DMS114 treated with DMSO at 0.1 percent for 48 hours (cell line): ENCODE data around the gene C2CD5.

Experiments used
- DNase-seq: peaks from one replicate; lab custom pipeline; 2025; ENCODE audit not compliant: unreplicated experiment; lab: John Stamatoyannopoulos, UW

The C2CD5 gene

DNA sequence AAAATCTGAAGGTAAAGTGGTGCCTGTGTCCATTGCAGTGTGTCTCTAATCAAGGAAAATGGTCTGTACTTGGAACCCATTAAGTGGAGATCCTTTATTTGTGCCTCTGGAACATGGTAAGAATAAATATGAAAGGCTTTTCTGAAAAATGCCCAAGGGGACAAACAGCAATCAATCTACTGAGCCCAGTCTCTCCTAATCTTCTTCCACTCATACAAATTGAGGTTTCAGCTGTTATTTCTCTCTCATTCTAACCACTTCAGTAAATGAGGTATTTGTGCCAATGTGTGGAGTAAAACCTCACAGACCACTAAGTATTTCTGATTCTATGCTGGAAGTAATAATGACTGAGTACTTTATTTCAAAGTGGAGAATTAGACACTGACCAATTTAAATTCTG, 127.5 kb downstream of the C2CD5 start:
- no peak for DNase-seq

GRCh38 chr12:22415342-22416309, 128.7 kb downstream of the C2CD5 start:
- DNase-seq = no peak

GRCh38 chr12:22414742-22415141, 129.6 kb downstream of the C2CD5 start:
- no peak for DNase-seq

DNA sequence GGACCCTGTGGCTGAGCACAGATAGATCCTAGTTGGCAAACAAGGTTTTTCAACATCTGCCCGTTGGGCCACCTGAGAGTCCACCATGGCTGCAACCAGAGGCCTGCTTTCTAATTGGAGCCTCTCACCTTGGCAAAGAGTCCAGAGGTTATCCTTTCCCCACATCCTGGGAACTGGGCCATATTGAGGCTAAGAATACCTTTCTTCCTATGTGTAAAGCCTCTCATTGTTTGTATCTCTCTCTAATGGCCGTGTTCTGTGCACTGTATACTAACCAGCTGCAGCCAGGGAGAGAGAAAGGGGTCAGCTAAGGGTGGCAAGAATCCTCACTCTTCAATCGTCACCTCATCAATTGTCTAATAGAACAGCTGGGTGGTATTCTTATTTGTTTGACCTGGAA, 130.8 kb downstream of the C2CD5 start:
- no peak for DNase-seq

GRCh38 chr12:22412581-22412980, 131.8 kb downstream of the C2CD5 start:
- DNase-seq = no peak

GRCh38 chr12:22410486-22410885, 133.9 kb downstream of the C2CD5 start:
- no peak for DNase-seq

GRCh38 chr12:22409377-22410164, 134.8 kb downstream of the C2CD5 start:
- DNase-seq = no peak

DNA sequence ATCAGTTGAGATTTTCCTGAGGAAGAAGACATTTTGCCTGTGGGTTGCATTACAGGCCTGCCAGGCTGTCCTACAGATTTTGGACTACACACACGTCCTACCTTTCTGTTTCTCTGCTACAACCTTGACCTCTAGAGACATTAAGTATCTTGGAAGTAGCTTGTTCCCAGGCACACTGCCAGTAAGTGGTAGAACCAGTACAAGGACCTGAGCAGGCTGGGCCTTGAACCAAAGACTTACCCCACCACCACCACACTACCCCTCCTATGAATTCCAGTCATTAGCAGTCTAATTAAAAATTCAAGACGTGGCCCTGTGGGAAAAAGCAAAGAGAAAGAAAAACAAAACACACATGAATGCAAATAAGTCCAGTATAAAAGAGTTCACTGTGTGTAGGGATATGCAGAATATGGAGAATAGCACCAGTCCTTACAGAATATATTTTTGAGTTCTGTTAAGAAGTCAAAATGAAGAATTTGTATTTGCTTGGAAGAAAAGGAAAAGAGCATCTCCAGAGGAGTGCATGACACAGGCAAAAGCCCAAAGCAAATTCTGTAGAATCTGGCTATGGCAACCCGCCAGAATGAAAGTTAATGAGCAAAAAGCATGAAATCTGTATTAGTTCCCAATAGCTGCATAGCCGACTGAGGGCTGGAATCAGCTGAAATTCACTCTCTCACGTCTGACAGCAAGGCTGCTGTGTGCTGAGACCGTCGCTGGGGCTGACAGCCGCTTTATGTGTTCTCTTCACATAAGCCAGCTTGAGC, 135.5 kb downstream of the C2CD5 start:
- DNase-seq = no peak

DNA sequence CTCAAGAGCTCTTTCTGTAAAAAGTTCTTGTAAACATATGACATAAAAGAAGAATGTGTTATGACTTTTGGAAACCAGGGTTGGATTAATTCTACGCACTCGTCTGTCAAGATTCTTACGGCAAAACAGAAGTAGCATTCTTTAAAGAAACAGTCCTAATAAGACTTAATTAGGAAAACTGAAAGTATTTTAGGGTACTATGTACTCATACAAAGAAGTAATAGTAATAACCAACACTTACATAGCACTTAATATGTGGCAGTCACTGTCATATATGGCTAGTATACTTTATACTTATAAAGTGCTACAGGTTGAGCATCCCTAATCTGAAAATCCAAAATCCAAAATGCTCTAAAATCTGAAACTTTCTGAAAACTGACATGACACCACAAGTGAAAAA, 136.9 kb downstream of the C2CD5 start:
- no peak for DNase-seq

- no peak for DNase-seq
Measured at GRCh38 chr12:22406627-22407026, 137.7 kb downstream of the C2CD5 start.

DNA sequence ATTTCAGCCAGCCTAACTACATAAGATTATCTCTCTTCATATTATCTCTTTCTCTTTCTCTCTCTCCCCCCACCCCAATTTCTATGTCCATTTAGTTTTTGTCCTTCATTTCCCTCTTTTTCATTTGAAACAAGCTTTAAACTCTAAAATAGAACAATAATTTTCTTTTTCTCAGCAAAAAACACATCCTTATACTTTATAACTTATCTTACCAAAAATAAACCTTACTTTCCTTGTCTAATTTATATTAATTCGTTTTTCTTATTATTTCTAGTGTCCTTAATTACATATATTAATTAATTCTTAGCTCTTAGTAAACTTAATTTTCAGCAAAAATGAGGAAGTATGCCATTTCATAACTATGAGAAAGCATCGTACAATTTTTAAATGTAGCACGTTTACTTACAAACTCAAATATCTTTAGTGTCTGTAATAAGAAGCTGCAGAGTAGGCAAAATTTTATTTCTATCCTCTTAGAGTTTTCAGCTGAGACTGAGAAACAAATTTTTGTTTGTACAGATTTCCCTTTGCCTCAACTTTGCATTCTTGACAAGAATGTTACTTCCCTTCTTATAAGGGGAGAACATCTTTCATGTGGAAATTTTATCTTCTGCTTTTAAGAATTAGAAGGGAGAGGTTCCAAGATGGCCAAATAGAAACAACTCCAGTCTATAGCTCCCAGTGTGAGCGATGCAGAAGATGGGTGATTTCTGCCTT, 144.7 kb downstream of the C2CD5 start:
- no peak for DNase-seq
